Heart left ventricle (tissue), 13 donors: ENCODE data around the gene LYPD1.

Experiments used
- CTCF ChIP-seq, 12 donors: fragments of 200-600 bp; sonication (generic) in 4 of 12; IDR thresholded peaks; one replicate each; pipeline versions ENCODE4 v1.5.0 to v1.8.0; 2018 to 2022; ENCODE audit warnings: antibody characterized with exemption in 12 of 12, mild to moderate bottlenecking in 5 of 12
- POLR2A ChIP-seq, 2 donors: fragments of 450-650 bp; IDR thresholded peaks; one replicate each; pipeline ENCODE4 v1.6.1; 2017; ENCODE audit warnings: antibody characterized with exemption in 2 of 2, mild to moderate bottlenecking in 2 of 2, moderate library complexity in 2 of 2
- donor health status: ischemic (EF 13 %, LVEDD 7.1; RV severe dilation, severe dysfunction).
- donor health status: DM: no; HTN: yes; CAD: no.
- donor health status: DM: no; HTN: no; CAD: no.
- donor health status: ischemic (EF 25% LVEDD 6.9; RV normal size, moderate dysfunction).
- donor health status: ischemic (EF 25% LVEDD 5.7; RV mildly dilated, moderate dysfunction).
- donor health status: ischemic (EF 35%, LVEDD 5.7; RV mildly dilated, moderate dysfunction).
- donor health status: nonischemic (EF 11% LVEDD 7.7; RV severe dilation, severe dysfunction).
- donor health status: DM: yes; HTN: yes; CAD: no.
- donor health status: PGD.
- donor health status: ischemic (EF 29% LVEDD 5.4; RV normal size, mild dysfunction).
- donor health status: nonischemic (EF 23%, LVEDD 6.1; RV moderate dilation, normal function).

DNA sequence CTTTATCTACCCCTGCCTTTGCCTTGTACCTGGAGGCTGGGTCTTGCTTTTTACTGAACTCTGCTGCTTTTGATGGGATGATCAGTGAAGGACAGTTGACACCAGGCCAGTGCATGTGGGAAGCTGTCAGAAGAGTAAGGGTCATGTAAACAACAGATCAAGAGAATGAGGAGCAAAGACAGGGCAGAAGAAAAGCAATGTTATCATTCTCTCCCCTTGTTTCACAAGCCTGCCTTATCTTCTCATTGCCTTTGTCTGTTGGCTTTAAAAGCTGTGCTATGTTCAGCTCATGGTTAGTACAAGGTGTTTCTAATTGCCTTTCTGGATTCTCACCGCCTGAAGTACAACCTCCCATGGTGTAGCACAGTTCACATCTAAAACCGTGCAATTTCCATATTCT lies 27.6 kb downstream of the LYPD1 start:
- TF ChIP-seq CTCF (IDR thresholded peaks at IDR 0.05) (no peak), POLR2A (IDR thresholded peaks at IDR 0.05) (no peak)
